ENCODE data around the gene RPS6KA1.

DNA sequence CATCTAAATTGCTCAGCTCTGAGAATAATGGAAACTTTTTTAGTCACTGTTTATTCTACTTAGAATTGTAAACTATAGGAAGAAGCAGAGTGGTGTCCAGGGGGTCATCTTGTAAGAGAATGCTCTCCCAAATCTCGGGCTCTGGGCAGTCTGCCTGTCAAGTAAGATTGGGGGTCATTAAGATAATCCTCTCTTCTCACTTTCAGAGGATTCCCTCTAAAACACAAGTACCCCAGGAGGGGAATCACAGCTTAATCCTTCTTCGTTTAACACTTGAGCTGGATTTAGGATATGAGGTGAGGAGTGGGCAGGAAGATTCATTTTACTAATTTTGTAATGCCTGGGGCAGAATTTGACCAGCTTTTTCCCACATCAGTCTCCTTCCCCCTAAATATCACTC, 81.2 kb downstream of the RPS6KA1 start:
- TF ChIP-seq, protein P1, sequence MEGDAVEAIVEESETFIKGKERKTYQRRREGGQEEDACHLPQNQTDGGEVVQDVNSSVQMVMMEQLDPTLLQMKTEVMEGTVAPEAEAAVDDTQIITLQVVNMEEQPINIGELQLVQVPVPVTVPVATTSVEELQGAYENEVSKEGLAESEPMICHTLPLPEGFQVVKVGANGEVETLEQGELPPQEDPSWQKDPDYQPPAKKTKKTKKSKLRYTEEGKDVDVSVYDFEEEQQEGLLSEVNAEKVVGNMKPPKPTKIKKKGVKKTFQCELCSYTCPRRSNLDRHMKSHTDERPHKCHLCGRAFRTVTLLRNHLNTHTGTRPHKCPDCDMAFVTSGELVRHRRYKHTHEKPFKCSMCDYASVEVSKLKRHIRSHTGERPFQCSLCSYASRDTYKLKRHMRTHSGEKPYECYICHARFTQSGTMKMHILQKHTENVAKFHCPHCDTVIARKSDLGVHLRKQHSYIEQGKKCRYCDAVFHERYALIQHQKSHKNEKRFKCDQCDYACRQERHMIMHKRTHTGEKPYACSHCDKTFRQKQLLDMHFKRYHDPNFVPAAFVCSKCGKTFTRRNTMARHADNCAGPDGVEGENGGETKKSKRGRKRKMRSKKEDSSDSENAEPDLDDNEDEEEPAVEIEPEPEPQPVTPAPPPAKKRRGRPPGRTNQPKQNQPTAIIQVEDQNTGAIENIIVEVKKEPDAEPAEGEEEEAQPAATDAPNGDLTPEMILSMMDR (IDR thresholded peaks at IDR 0.05), result no peak
- no peak for TF ChIP-seq POLR2A (IDR thresholded peaks at IDR 0.05)
